HUES48 (cell line): ENCODE measurements around the gene DGCR6L.
"Not testable (repeated sequence)": the region's sequence is repeated elsewhere in the genome, so short reads cannot be mapped to it uniquely, and the experiment has no call there.

Experiments used
- H3K27ac ChIP-seq: one replicate; pipeline ENCODE4 v1.7.0; 2013; ENCODE audit warnings: low read depth, low read length, inconsistent platforms
- H3K27me3 ChIP-seq: 2 replicates; pipeline ENCODE4 v1.6.1; 2013; ENCODE audit warnings: mild to moderate bottlenecking, low read length; ENCODE audit not compliant: control insufficient read depth, insufficient read depth
- H3K36me3 ChIP-seq: 2 replicates; pipeline ENCODE4 v1.6.1; 2013; ENCODE audit warnings: low read length; ENCODE audit not compliant: control insufficient read depth, insufficient read depth
- H3K4me1 ChIP-seq: 2 replicates; pipeline ENCODE4 v1.6.1; 2013; ENCODE audit warnings: mild to moderate bottlenecking, low read length; ENCODE audit not compliant: control insufficient read depth, insufficient read depth
- H3K4me3 ChIP-seq: 2 replicates; pipeline ENCODE4 v1.5.1; 2013; ENCODE audit warnings: mild to moderate bottlenecking, low read depth, low read length
- H3K9ac ChIP-seq: 2 replicates; pipeline ENCODE4 v1.6.1; 2013; ENCODE audit warnings: mild to moderate bottlenecking, low read depth, low read length, moderate library complexity
- H3K9me3 ChIP-seq: 2 replicates; pipeline ENCODE4 v1.6.1; 2013; ENCODE audit warnings: low read length; ENCODE audit not compliant: control insufficient read depth, insufficient read depth

DGCR6L gene

GRCh38 chr22:20269673-20270072 lies 50.2 kb downstream of the DGCR6L start:
- H3K4me3 ChIP-seq, H3K4me1 ChIP-seq, H3K9ac ChIP-seq, H3K27me3 ChIP-seq, H3K36me3 ChIP-seq, H3K9me3 ChIP-seq, H3K27ac ChIP-seq: not testable (repeated sequence)

- H3K9me3 ChIP-seq, H3K27me3 ChIP-seq, H3K36me3 ChIP-seq, H3K4me1 ChIP-seq, H3K27ac ChIP-seq, H3K4me3 ChIP-seq, H3K9ac ChIP-seq: not testable (repeated sequence)
These were observed 50.7 kb downstream of the DGCR6L start for GRCh38 chr22:20269201-20269600.

- H3K4me1 ChIP-seq: no peaks in the 10 kb centered on the region; the same call in 1 of the 2 replicates
These were observed 51.4 kb downstream of the DGCR6L start, which contains the start of gene RTN4R for GRCh38 chr22:20268279-20269012. RTN4R (minus strand) TSS chr22:20268318; CDS start chr22:20268092, 226 bp downstream.

GRCh38 chr22:20267441-20268278 lies 52.2 kb downstream of the DGCR6L start:
- Histone ChIP-seq H3K4me1 (no peaks in the 10 kb centered on the region; the same call in 1 of the 2 replicates), H3K4me3 (peak overlapping the region; percentile 75), H3K27me3 (peaks cover 3% of the 10 kb centered on the region; the same call in 1 of the 2 replicates), H3K27ac (no peak overlapping the region), H3K9me3 (no peaks in the 10 kb centered on the region), H3K36me3 (no peaks in the 10 kb centered on the region), H3K9ac (no peak overlapping the region)

More at GRCh38 chr22:20268279-20269012, 51.4 kb downstream of the DGCR6L start, which contains the start of gene RTN4R:
- Histone ChIP-seq H3K9ac (peak within 1 kb of the TSS; percentile 70), H3K36me3 (no peaks in the 10 kb centered on the region), H3K27ac (peak within 1 kb of the TSS; percentile 51), H3K4me3 (peak within 1 kb of the TSS; percentile 75), H3K27me3 (peaks cover 3% of the 10 kb centered on the region; the same call in 1 of the 2 replicates), H3K9me3 (no peaks in the 10 kb centered on the region)

GRCh38 chr22:20266667-20267440 lies 53.0 kb downstream of the DGCR6L start:
- H3K27me3 ChIP-seq, H3K9ac ChIP-seq, H3K4me1 ChIP-seq, H3K27ac ChIP-seq, H3K36me3 ChIP-seq, H3K9me3 ChIP-seq: not testable (repeated sequence)
- peak overlapping the region; percentile 75 for H3K4me3 ChIP-seq

GRCh38 chr22:20265772-20266666 lies 53.8 kb downstream of the DGCR6L start:
- not testable (repeated sequence) for H3K27ac ChIP-seq, H3K9me3 ChIP-seq, H3K9ac ChIP-seq, H3K4me3 ChIP-seq, H3K4me1 ChIP-seq, H3K27me3 ChIP-seq, H3K36me3 ChIP-seq

- Histone ChIP-seq H3K36me3 (no peaks in the 10 kb centered on the region), H3K4me1 (no peaks in the 10 kb centered on the region; the same call in 1 of the 2 replicates), H3K4me3 (no peak overlapping the region), H3K27ac (no peak overlapping the region), H3K9me3 (no peaks in the 10 kb centered on the region), H3K27me3 (peaks cover 3% of the 10 kb centered on the region; the same call in 1 of the 2 replicates), H3K9ac (no peak overlapping the region)
These were observed 55.0 kb downstream of the DGCR6L start for GRCh38 chr22:20264614-20265452.
